Measurements from ENCODE around the gene CGNL1. TPM values are rescaled to one million over a fixed set of nuclear protein-coding genes. Genes with fewer than 3 reads are reported as not detected.

Gene CGNL1
- polyA plus RNA-seq, 1 experiment = 0.06 TPM

DNA sequence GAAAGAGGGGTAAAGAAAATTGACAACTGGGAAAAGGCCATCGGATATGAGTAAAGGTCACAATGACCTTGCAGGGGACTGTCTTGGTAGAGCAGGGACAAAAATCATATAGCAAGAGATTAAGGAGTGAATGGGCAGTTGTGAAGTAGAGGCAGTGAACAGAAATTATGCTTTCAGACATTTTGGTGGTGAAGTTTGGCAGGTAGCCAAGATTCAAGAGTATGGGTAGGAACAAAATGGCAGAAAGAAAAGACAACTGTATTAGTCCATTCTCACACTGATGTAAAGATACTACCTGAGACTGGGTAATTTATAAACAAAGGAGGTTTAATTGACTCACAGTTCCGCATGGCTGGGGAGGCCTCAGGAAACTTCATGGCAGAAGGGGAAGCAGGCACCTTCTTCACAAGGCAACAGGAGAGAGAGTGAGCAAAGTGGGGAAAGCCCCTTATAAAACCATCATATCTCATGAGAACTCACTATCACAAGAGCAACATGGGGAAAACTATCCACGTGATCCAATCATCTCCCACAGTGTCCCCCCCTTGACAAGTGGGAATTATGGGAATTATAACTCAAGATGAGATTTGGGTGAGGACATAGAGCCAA lies 84.0 kb downstream of the CGNL1 start:
- ChIA-PET CTCF (interaction anchor here (1.8 to 3.8 kb wide), 2 partner anchors 119 kb away, joined by 7 to 15 read pairs; no protein-coding TSS in a partner anchor), POLR2A (no interaction called here)
- H3K36me3 ChIP-seq (ENCODE audit: control insufficient read depth, insufficient read depth, low read length) = no peaks in the 10 kb centered on the region
- no peak for DNase-seq (ENCODE audit: low read depth)
- peaks cover 4% of the 10 kb centered on the region; the same call in 1 of the 2 replicates for H3K27me3 ChIP-seq (ENCODE audit: control insufficient read depth, insufficient read depth, low read length)
- no peak for TF ChIP-seq CTCF (IDR thresholded peaks at IDR 0.05; ENCODE audit: insufficient read depth, low read depth, low read length)
- no peak overlapping the region for H3K4me3 ChIP-seq (ENCODE audit: low read depth, low read length)

GRCh38 chr15:57461541-57461940 lies 85.2 kb downstream of the CGNL1 start:
- POLR2A ChIA-PET = no interaction called here
- TF ChIP-seq CTCF (IDR thresholded peaks at IDR 0.05; ENCODE audit: insufficient read depth, low read depth, low read length) = no peak
- CTCF ChIA-PET = interaction anchor here (0.9 to 3.8 kb wide), 4 partner anchors 44 to 315 kb away, joined by 3 to 15 read pairs (median 4); no protein-coding TSS in a partner anchor
- Histone ChIP-seq H3K27me3 (ENCODE audit: control insufficient read depth, insufficient read depth, low read length) (peaks cover 4% of the 10 kb centered on the region; the same call in 1 of the 2 replicates), H3K36me3 (ENCODE audit: control insufficient read depth, insufficient read depth, low read length) (no peaks in the 10 kb centered on the region), H3K4me3 (ENCODE audit: low read depth, low read length) (no peak overlapping the region)
- no peak for DNase-seq (ENCODE audit: low read depth)

DNA sequence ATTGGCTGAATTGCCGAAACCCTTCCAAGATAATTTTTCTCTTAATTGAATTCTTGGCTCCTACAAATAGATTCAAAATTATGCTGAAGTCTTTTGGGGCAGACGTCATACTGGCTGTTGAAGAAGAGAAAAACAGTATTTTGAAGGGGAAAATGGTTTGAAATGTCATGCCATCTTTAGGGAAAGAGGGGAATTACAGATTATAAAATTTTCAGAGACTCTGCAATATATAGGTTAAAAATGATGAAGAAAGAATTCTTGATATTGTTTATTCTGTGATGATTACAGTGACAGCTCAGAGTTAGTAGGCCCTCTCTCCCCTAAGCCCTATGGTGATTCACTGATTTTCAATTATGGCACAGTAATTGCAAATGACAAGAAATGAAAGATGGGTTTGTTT lies 86.1 kb downstream of the CGNL1 start:
- Histone ChIP-seq H3K4me3 (ENCODE audit: low read depth, low read length) (no peak overlapping the region), H3K36me3 (ENCODE audit: control insufficient read depth, insufficient read depth, low read length) (no peaks in the 10 kb centered on the region), H3K27me3 (ENCODE audit: control insufficient read depth, insufficient read depth, low read length) (peaks cover 4% of the 10 kb centered on the region; the same call in 1 of the 2 replicates)
- peak; percentile 38 for TF ChIP-seq CTCF (IDR thresholded peaks at IDR 0.05; ENCODE audit: insufficient read depth, low read depth, low read length)
- POLR2A ChIA-PET = no interaction called here
- CTCF ChIA-PET = interaction anchor here (0.7 to 3.8 kb wide), 4 partner anchors 66 to 123 kb away, joined by 3 to 15 read pairs (median 7); no protein-coding TSS in a partner anchor
- DNase-seq (ENCODE audit: low read depth) = no peak

DNA sequence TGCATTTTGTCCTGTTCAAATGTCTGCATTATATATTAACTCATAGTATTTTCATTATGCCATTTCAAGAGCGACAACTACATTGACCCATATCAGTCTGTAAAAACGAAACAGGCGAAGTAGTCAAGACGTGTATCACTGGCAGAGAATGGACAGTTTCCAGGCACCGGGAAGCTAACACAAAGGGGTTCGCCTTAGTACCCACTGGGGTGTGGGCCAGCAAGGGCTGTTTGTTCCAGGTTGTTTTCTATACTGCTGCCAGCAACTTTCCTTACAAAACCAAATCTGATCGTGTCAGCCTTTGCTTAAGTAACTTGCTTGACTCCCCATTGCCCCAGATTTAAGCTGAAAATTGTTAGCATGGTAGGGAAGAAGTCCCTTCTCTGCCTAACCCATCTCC lies 87.1 kb downstream of the CGNL1 start:
- H3K27me3 ChIP-seq (ENCODE audit: control insufficient read depth, insufficient read depth, low read length) = peaks cover 4% of the 10 kb centered on the region; the same call in 1 of the 2 replicates
- DNase-seq (ENCODE audit: low read depth) = no peak
- CTCF ChIA-PET = interaction anchor here (3.0 to 3.8 kb wide), 2 partner anchors 65 to 122 kb away, joined by 8 to 15 read pairs; no protein-coding TSS in a partner anchor
- no peak overlapping the region for H3K4me3 ChIP-seq (ENCODE audit: low read depth, low read length)
- POLR2A ChIA-PET = no interaction called here
- no peaks in the 10 kb centered on the region for H3K36me3 ChIP-seq (ENCODE audit: control insufficient read depth, insufficient read depth, low read length)
- TF ChIP-seq CTCF (IDR thresholded peaks at IDR 0.05; ENCODE audit: insufficient read depth, low read depth, low read length) = no peak

DNA sequence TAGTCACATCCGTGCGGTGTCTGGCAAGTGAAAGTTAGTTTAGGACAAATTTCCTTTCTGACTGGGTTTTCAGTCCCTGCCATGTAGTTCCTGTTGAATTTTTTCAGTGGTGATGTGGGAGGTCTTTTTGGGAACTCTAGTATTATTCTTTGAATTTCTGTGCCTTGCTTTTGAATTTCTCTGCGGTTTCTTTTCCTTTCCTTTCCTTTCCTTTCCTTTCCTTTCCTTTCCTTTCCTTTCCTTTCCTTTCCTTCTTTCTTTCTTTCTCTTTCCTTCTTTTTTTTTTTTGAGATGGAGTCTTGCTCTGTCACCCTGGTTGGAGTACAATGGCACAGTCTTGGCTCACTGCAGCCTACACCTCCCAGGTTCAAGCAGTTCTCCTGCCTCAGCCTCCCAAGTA lies 88.2 kb downstream of the CGNL1 start:
- ChIA-PET CTCF (interaction anchor here (3.0 kb wide), 1 partner anchor 63 kb away, joined by 8 read pairs; no protein-coding TSS in a partner anchor), POLR2A (no interaction called here)
- TF ChIP-seq CTCF (IDR thresholded peaks at IDR 0.05; ENCODE audit: insufficient read depth, low read depth, low read length) = no peak
- Histone ChIP-seq H3K27me3 (ENCODE audit: control insufficient read depth, insufficient read depth, low read length) (peaks cover 6% of the 10 kb centered on the region; the same call in 1 of the 2 replicates), H3K36me3 (ENCODE audit: control insufficient read depth, insufficient read depth, low read length) (no peaks in the 10 kb centered on the region), H3K4me3 (ENCODE audit: low read depth, low read length) (no peak overlapping the region)
- DNase-seq (ENCODE audit: low read depth) = no peak

Measured in BJ (cell line).